Stimulated activated CD8-positive, alpha-beta memory T cell treated with anti-CD3 and anti-CD28 coated beads, Interleukin-7, amount 100 ng/mL, for 24 hours (primary cell): ENCODE results near the gene PLIN5.
"Not testable (repeated sequence)": the region's sequence is repeated elsewhere in the genome, so short reads cannot be mapped to it uniquely, and the experiment has no call there.

Experiments used
- DNase-seq: peaks from one replicate; pipeline ENCODE4 v3.0.0-alpha.2; 2020; ENCODE audit warnings: low read depth

Gene PLIN5

GRCh38 chr19:4568886-4569285, 33.9 kb upstream of the PLIN5 start:
- DNase-seq, result no peak

- peak; percentile 52 for DNase-seq
Measured at GRCh38 chr19:4567584-4568071, 32.6 kb upstream of the PLIN5 start.

- no peak for DNase-seq
Measured at GRCh38 chr19:4566402-4567051, 31.5 kb upstream of the PLIN5 start.

- not testable (repeated sequence) for DNase-seq
Measured at GRCh38 chr19:4563562-4563961, 28.5 kb upstream of the PLIN5 start.

GRCh38 chr19:4562085-4562484, 27.1 kb upstream of the PLIN5 start:
- not testable (repeated sequence) for DNase-seq

- no peak for DNase-seq
Measured at GRCh38 chr19:4559569-4559968, 24.5 kb upstream of the PLIN5 start, which contains the start of gene SEMA6B. Gene SEMA6B (minus strand): TSS chr19:4559684. CDS start chr19:4558457, 1,227 bp downstream.

- DNase-seq, result no peak
Measured at GRCh38 chr19:4557971-4558941, 23.2 kb upstream of the PLIN5 start.

GRCh38 chr19:4557144-4557970, 22.3 kb upstream of the PLIN5 start:
- no peak for DNase-seq

- DNase-seq, result peak; percentile 13
Measured at GRCh38 chr19:4556597-4557127, 21.6 kb upstream of the PLIN5 start.

- no peak for DNase-seq
Measured at GRCh38 chr19:4555657-4556561, 20.9 kb upstream of the PLIN5 start.

GRCh38 chr19:4554717-4555116, 19.7 kb upstream of the PLIN5 start:
- DNase-seq, result no peak

- no peak for DNase-seq
Measured at GRCh38 chr19:4553775-4554174, 18.8 kb upstream of the PLIN5 start.

- no peak for DNase-seq
Measured at GRCh38 chr19:4553092-4553695, 18.2 kb upstream of the PLIN5 start.

GRCh38 chr19:4552525-4552819, 17.4 kb upstream of the PLIN5 start:
- no peak for DNase-seq

GRCh38 chr19:4550479-4551050, 15.5 kb upstream of the PLIN5 start:
- no peak for DNase-seq

- no peak for DNase-seq
Measured at GRCh38 chr19:4550018-4550417, 15.0 kb upstream of the PLIN5 start.

GRCh38 chr19:4548238-4548584, 13.2 kb upstream of the PLIN5 start:
- DNase-seq, result no peak

GRCh38 chr19:4547303-4548237, 12.5 kb upstream of the PLIN5 start:
- no peak for DNase-seq
